ENCODE results near the gene RRP15.
A peak's percentile ranks its signal among the peaks of the same experiment; 100 is the strongest.

- TF ChIP-seq EZH2 (IDR thresholded peaks at IDR 0.05), result no peak
- 0 out of 2 replicates have a peak, but pooled peaks have one; percentile 50 for TF ChIP-seq MAX (IDR thresholded peaks at IDR 0.05)
- TF ChIP-seq JUND (IDR thresholded peaks at IDR 0.05), result no peak
- no peak for TF ChIP-seq POLR2A (IDR thresholded peaks at IDR 0.05; ENCODE audit: borderline replicate concordance, extremely low read depth, insufficient read depth, insufficient read length)
- TF ChIP-seq CTCF (IDR thresholded peaks at IDR 0.05 in 2 of 3, conservative IDR thresholded peaks at IDR 0.05 in 1 of 3; ENCODE audit: borderline replicate concordance in 1 of 3, insufficient read depth in 1 of 3, low read depth in 2 of 3, low read length in 2 of 3), result no peak
- no peak for TF ChIP-seq ATF3 (IDR thresholded peaks at IDR 0.05)
- TF ChIP-seq REST (IDR thresholded peaks at IDR 0.05; ENCODE audit: low read depth), result no peak
- no peak for TF ChIP-seq POLR2AphosphoS5 (IDR thresholded peaks at IDR 0.05; ENCODE audit: low read depth, low read length)
- no peak for TF ChIP-seq YY1 (IDR thresholded peaks at IDR 0.05; ENCODE audit: extremely low read depth, insufficient replicate concordance, low read depth, low read length)
- TF ChIP-seq SIN3A (IDR thresholded peaks at IDR 0.05; ENCODE audit: low read depth), result no peak
- TF ChIP-seq SRF (IDR thresholded peaks at IDR 0.05; ENCODE audit: low read depth), result no peak
- TF ChIP-seq EZH2phosphoT487 (IDR thresholded peaks at IDR 0.05; ENCODE audit: borderline replicate concordance), result no peak
- no peak for TF ChIP-seq EGR1 (IDR thresholded peaks at IDR 0.05; ENCODE audit: low read depth)
Measured at GRCh38 chr1:218345673-218346390, 60.7 kb downstream of the RRP15 start.
